Thoracic aorta (tissue), 2 donors: Measurements from ENCODE around the gene STMP1. TPM values are rescaled to one million over a fixed set of nuclear protein-coding genes. Genes with fewer than 3 reads are reported as not detected.

ENCODE experiments used
- ATAC-seq: fragments of 150-250 bp; one replicate; pipeline ENCODE4 v1.8.0; 2017; ENCODE audit warnings: low read depth; ENCODE audit not compliant: insufficient number of reproducible peaks, low FRiP score
- DNase-seq: peaks from one replicate; pipeline ENCODE4 v3.0.0-alpha.2; 2020; ENCODE audit warnings: low spot score
- H3K27ac ChIP-seq, 2 donors: fragments of 200-600 bp; sonication (generic); 1 replicate in 1 of 2; 2 replicates in 1 of 2; pipeline ENCODE4 v1.5.1; 2016; ENCODE audit warnings: mild to moderate bottlenecking in 2 of 2, moderate library complexity in 2 of 2
- H3K27me3 ChIP-seq: fragments of 200-600 bp; sonication (generic); replicated peaks from 2 replicates; pipeline ENCODE4 v1.6.0; 2016; ENCODE audit warnings: mild to moderate bottlenecking; ENCODE audit not compliant: insufficient read depth
- H3K36me3 ChIP-seq: fragments of 200-600 bp; sonication (generic); one replicate; pipeline ENCODE4 v1.5.1; 2016
- H3K4me1 ChIP-seq, 2 donors: fragments of 200-600 bp; sonication (generic); 1 replicate in 1 of 2; 2 replicates in 1 of 2; pipeline versions ENCODE4 v1.5.1 to v1.6.0; 2016; ENCODE audit warnings: low read depth in 2 of 2, mild to moderate bottlenecking in 1 of 2; ENCODE audit not compliant: control insufficient read depth in 1 of 2
- H3K4me3 ChIP-seq: fragments of 200-600 bp; sonication (generic); 2 replicates; pipeline ENCODE4 v1.5.1; 2016; ENCODE audit warnings: mild to moderate bottlenecking
- H3K9me3 ChIP-seq: fragments of 200-600 bp; sonication (generic); 2 replicates; pipeline ENCODE4 v1.5.1; 2016
- CTCF ChIP-seq: fragments of 200-600 bp; sonication (generic); IDR thresholded peaks from one replicate; pipeline ENCODE4 v1.5.1; 2019; ENCODE audit warnings: antibody characterized with exemption
- total RNA-seq, 2 donors: library from RNA; depleted of rRNA; stranded (reverse); fragments of >200 nt; gene quantifications; one replicate each; pipeline versions ENCODE4 v1.1.0 to v1.2.3, GENCODE V29; 2016

The STMP1 gene
- total RNA-seq, 2 donors from 2014 or later = 15.7 to 48.5 TPM

DNA sequence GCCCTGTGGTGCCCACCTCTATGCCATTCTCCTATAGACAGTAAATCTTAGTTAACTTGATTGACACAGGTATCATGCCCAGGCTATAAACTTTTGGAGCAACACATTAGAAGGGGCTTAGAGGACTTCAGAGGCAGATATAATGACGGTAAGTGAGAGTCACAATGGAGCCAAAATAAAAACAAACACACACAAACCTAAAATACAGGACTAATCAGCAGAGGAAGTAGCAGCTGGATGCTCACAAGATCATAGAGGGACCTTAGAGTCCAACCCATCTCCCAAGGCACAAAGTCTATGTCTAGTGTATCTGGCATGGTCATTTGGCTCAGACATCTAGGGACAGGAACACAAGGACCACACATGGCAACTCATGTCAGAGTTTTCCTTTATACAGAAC lies 53.4 kb downstream of the STMP1 start:
- no peak overlapping the region for H3K4me3 ChIP-seq
- no peaks in the 10 kb centered on the region for H3K36me3 ChIP-seq
- TF ChIP-seq CTCF = no peak
- no peaks in the 10 kb centered on the region for H3K9me3 ChIP-seq
- no peak for ATAC-seq
- H3K27ac ChIP-seq = no peak overlapping the region
- H3K27me3 ChIP-seq = no peaks in the 10 kb centered on the region
- H3K4me1 ChIP-seq = peaks cover 22 to 49% of the 10 kb centered on the region in 2 donors
- DNase-seq = no peak

DNA sequence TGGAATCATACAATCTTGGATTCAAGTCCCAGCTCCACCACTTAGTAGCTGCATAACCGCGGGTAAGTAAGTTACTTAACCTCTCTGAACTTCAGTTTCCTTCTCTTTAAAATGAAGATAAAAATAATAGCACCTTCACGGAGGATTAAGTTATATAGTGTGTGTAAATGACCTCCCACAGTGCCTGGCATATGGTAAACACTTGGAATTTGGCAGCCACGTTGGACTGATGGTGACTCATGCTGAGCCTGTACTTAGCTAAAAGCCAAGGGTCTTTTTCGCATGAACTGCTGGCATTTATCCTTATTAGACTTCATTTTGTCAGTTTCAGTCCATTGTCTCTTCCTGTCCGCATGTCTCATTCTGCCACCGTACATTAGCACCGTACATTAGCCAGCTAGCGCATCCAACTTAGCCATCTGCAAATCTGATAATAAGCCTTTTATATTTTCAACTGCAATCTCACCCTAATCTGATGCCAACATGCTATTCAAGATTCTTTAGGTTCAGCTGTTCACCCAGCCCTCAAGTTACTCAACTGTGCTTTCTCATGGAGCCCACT lies 54.4 kb downstream of the STMP1 start:
- no peak overlapping the region for H3K4me3 ChIP-seq
- DNase-seq = no peak
- no peak overlapping the region for H3K27ac ChIP-seq
- TF ChIP-seq CTCF = no peak
- no peak for ATAC-seq
- H3K27me3 ChIP-seq = no peaks in the 10 kb centered on the region
- H3K9me3 ChIP-seq = no peaks in the 10 kb centered on the region
- no peaks in the 10 kb centered on the region for H3K36me3 ChIP-seq
- H3K4me1 ChIP-seq = peaks cover 22 to 43% of the 10 kb centered on the region in 2 donors

DNA sequence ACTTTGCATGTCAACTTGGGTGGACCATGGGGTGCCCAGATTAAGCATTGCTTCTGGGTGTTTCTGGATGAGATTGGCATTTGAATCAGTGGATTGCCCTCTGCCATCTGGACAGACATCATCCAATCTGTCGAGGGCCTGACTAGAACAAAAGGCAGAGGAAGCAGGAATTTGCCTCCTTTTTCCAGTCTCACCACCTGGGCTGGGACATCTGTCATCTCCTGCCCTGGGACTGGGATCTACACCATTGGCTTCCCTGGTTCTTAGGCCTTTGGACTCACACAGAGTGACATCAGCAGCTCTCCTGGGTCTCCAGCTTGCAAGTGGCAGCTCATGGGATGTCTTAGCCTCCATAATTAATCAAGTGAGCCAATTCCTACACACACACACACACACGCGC lies 55.4 kb downstream of the STMP1 start:
- no peak for ATAC-seq
- peaks cover 19 to 36% of the 10 kb centered on the region in 2 donors for H3K4me1 ChIP-seq

GRCh38 chr7:135718219-135718618 lies 55.9 kb downstream of the STMP1 start:
- Histone ChIP-seq H3K36me3 (no peaks in the 10 kb centered on the region), H3K27me3 (no peaks in the 10 kb centered on the region), H3K27ac (no peak overlapping the region), H3K4me1 (peaks cover 14 to 30% of the 10 kb centered on the region in 2 donors), H3K4me3 (no peak overlapping the region), H3K9me3 (no peaks in the 10 kb centered on the region)
- TF ChIP-seq CTCF = no peak
- DNase-seq (no peak), ATAC-seq (no peak)

More for the DNA sequence above, 55.4 kb downstream of the STMP1 start:
- Histone ChIP-seq H3K27me3 (no peaks in the 10 kb centered on the region), H3K27ac (no peak overlapping the region), H3K4me3 (no peak overlapping the region), H3K9me3 (no peaks in the 10 kb centered on the region), H3K36me3 (no peaks in the 10 kb centered on the region)
- TF ChIP-seq CTCF = no peak
- no peak for DNase-seq

DNA sequence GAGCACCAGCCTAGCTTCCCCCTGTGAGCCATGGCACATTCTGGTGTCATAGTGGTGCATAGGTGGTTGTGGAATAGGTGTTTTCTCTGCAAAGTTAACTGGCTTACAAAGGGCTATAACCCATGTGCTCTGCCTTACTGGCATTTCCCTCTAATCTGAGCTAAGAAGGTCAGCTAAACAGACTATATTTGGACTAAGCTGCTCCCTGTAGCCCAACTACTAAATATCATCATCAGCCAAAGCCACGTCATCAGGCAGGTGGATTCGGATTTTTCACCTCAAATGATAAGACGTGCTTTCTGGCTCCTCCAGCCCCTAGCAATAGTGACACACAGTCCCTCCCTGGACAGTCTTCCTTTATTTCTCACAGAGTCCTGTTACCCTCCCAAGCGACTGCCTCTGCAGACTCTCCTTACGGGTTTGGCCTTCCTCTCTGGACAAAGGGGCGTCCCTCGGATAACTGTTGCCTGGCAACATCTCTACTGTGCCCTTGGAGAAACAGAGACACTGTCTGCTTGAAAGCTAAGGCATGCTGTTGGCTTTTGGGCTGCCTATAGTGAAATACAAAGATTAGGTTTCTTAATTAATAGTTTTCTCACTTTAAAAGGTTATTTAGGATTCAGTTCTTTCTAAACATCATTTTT lies 56.6 kb downstream of the STMP1 start:
- no peaks in the 10 kb centered on the region for H3K36me3 ChIP-seq
- H3K27me3 ChIP-seq = no peaks in the 10 kb centered on the region
- peaks cover 9 to 23% of the 10 kb centered on the region in 2 donors for H3K4me1 ChIP-seq
- H3K9me3 ChIP-seq = no peaks in the 10 kb centered on the region
- H3K27ac ChIP-seq = no peak overlapping the region
- TF ChIP-seq CTCF = no peak
- ATAC-seq = no peak
- DNase-seq = no peak
- H3K4me3 ChIP-seq = no peak overlapping the region
